HL-60 (cell line): ENCODE data around the gene GABRB1.

Experiments used
- DNase-seq, 2 experiments: peaks; one replicate each; pipeline ENCODE4 v3.0.0-alpha.2; 2010 to 2020; ENCODE audit warnings: low read depth in 1 of 2, low spot score in 1 of 2
- H3K27ac ChIP-seq: fragments of 250-450 bp; sonication (Bioruptor Pico); replicated peaks from 2 replicates; pipeline ENCODE4 v1.5.1; 2020; ENCODE audit warnings: mild to moderate bottlenecking, moderate library complexity
- H3K27me3 ChIP-seq: fragments of 250-450 bp; sonication (Bioruptor Pico); 2 replicates; pipeline ENCODE4 v1.5.1; 2021; ENCODE audit warnings: mild to moderate bottlenecking, moderate library complexity; ENCODE audit not compliant: insufficient read depth, poor library complexity, severe bottlenecking
- H3K4me3 ChIP-seq: replicated peaks from 2 replicates; pipeline ENCODE4 v1.5.1; 2011; ENCODE audit warnings: mild to moderate bottlenecking, control low read depth, low read length; ENCODE audit not compliant: insufficient read depth
- GABPA ChIP-seq: IDR thresholded peaks from 2 replicates; pipeline ENCODE4 v1.6.1; 2012; ENCODE audit warnings: low read depth
- POLR2AphosphoS5 ChIP-seq: IDR thresholded peaks from 2 replicates; pipeline ENCODE4 v1.6.1; 2012; ENCODE audit warnings: low read depth
- SPI1 ChIP-seq: IDR thresholded peaks from 2 replicates; pipeline ENCODE4 v1.6.1; 2012; ENCODE audit warnings: low read depth, mild to moderate bottlenecking, borderline replicate concordance
- TF ChIP-seq, protein P1 (sequence below): IDR thresholded peaks from 2 replicates; pipeline ENCODE4 v1.6.1; 2012; ENCODE audit warnings: low read depth; ENCODE audit not compliant: insufficient replicate concordance
- TF ChIP-seq, protein P2 (sequence below): IDR thresholded peaks from one replicate; pipeline ENCODE4 v1.5.1; 2011; ENCODE audit warnings: low read length, control low read depth, inconsistent platforms; ENCODE audit not compliant: insufficient read depth

GABRB1 gene

DNA sequence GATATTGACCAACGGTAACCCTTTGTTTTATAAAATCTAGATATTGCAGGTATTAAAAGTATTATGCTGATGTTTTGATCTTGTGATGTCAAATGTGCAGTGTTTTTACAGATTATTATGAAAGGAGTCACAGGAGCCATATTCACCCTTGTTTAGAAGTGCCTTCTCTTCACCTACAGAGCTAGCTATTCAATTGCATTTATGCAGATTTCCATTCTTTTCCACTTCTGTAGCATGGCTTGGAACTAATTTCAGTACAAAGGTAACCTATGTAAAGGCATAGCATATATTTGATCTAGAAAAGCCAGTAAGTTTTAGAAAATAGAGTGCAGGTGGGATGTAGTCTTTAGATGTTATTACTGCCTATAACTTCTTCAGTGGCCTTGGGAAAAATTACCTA, 176.2 kb downstream of the GABRB1 start:
- TF ChIP-seq SPI1 (no peak), GABPA (no peak), POLR2AphosphoS5 (no peak)
- TF ChIP-seq, protein P1, sequence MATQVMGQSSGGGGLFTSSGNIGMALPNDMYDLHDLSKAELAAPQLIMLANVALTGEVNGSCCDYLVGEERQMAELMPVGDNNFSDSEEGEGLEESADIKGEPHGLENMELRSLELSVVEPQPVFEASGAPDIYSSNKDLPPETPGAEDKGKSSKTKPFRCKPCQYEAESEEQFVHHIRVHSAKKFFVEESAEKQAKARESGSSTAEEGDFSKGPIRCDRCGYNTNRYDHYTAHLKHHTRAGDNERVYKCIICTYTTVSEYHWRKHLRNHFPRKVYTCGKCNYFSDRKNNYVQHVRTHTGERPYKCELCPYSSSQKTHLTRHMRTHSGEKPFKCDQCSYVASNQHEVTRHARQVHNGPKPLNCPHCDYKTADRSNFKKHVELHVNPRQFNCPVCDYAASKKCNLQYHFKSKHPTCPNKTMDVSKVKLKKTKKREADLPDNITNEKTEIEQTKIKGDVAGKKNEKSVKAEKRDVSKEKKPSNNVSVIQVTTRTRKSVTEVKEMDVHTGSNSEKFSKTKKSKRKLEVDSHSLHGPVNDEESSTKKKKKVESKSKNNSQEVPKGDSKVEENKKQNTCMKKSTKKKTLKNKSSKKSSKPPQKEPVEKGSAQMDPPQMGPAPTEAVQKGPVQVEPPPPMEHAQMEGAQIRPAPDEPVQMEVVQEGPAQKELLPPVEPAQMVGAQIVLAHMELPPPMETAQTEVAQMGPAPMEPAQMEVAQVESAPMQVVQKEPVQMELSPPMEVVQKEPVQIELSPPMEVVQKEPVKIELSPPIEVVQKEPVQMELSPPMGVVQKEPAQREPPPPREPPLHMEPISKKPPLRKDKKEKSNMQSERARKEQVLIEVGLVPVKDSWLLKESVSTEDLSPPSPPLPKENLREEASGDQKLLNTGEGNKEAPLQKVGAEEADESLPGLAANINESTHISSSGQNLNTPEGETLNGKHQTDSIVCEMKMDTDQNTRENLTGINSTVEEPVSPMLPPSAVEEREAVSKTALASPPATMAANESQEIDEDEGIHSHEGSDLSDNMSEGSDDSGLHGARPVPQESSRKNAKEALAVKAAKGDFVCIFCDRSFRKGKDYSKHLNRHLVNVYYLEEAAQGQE: no peak
- TF ChIP-seq, protein P2, sequence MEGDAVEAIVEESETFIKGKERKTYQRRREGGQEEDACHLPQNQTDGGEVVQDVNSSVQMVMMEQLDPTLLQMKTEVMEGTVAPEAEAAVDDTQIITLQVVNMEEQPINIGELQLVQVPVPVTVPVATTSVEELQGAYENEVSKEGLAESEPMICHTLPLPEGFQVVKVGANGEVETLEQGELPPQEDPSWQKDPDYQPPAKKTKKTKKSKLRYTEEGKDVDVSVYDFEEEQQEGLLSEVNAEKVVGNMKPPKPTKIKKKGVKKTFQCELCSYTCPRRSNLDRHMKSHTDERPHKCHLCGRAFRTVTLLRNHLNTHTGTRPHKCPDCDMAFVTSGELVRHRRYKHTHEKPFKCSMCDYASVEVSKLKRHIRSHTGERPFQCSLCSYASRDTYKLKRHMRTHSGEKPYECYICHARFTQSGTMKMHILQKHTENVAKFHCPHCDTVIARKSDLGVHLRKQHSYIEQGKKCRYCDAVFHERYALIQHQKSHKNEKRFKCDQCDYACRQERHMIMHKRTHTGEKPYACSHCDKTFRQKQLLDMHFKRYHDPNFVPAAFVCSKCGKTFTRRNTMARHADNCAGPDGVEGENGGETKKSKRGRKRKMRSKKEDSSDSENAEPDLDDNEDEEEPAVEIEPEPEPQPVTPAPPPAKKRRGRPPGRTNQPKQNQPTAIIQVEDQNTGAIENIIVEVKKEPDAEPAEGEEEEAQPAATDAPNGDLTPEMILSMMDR: no peak
- no peak for DNase-seq
- Histone ChIP-seq H3K4me3 (no peak overlapping the region), H3K27ac (no peak overlapping the region), H3K27me3 (no peaks in the 10 kb centered on the region)

- TF ChIP-seq, protein P2: no peak
- TF ChIP-seq POLR2AphosphoS5: no peak
- TF ChIP-seq GABPA: no peak
- Histone ChIP-seq H3K27ac (no peak overlapping the region), H3K4me3 (no peak overlapping the region), H3K27me3 (no peaks in the 10 kb centered on the region)
- DNase-seq: no peak
These were observed 178.5 kb downstream of the GABRB1 start for GRCh38 chr4:47209833-47210232.

DNA sequence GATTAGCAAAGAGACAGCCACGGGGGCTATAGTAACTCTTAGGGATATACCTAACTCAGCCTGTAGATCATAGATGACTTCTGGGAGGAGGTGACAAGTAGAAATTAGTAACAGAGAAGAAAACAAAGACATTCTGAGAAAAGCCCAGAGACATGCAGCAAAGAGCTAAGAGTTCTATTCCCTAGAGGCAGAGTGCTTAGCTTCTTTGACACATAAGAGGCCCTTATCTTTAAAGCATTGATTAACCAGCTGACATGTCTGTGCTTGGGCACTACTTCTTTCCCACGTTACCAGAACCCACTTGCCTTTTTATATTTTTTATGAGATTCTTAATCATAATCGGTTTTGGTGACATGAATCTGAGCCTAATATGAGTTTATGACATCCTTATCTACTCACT, 179.5 kb downstream of the GABRB1 start:
- Histone ChIP-seq H3K27me3 (no peaks in the 10 kb centered on the region), H3K4me3 (no peak overlapping the region), H3K27ac (no peak overlapping the region)
- no peak for TF ChIP-seq SPI1
- TF ChIP-seq POLR2AphosphoS5: no peak
- TF ChIP-seq, protein P2: no peak
- TF ChIP-seq, protein P1: no peak
- no peak for TF ChIP-seq GABPA
- no peak for DNase-seq

- H3K4me3 ChIP-seq: no peak overlapping the region
- TF ChIP-seq, protein P2: no peak
- TF ChIP-seq POLR2AphosphoS5 (no peak), SPI1 (no peak), GABPA (no peak)
- TF ChIP-seq, protein P1: no peak
- H3K27ac ChIP-seq: no peak overlapping the region
- no peak for DNase-seq
- H3K27me3 ChIP-seq: no peaks in the 10 kb centered on the region
These were observed 181.7 kb downstream of the GABRB1 start for GRCh38 chr4:47213106-47213505.
